Urinary bladder (tissue), 4 donors: ENCODE results near the gene RGS12. TPM values are rescaled to one million over a fixed set of nuclear protein-coding genes. Genes with fewer than 3 reads are reported as not detected.

Experiments
- DNase-seq: peaks from one replicate; pipeline ENCODE4 v3.0.0-alpha.2; 2015; ENCODE audit errors: extremely low spot score
- H3K27ac ChIP-seq: one replicate; pipeline ENCODE4 v1.5.1; 2013; ENCODE audit warnings: low read depth, mild to moderate bottlenecking, moderate library complexity
- H3K36me3 ChIP-seq: one replicate; pipeline ENCODE4 v1.6.1; 2013; ENCODE audit warnings: mild to moderate bottlenecking, moderate library complexity; ENCODE audit not compliant: insufficient read depth
- H3K4me1 ChIP-seq: one replicate; pipeline ENCODE4 v1.6.1; 2013; ENCODE audit warnings: mild to moderate bottlenecking, moderate library complexity; ENCODE audit not compliant: insufficient read depth
- H3K4me3 ChIP-seq: one replicate; pipeline ENCODE4 v1.5.1; 2013; ENCODE audit warnings: low read depth, low read length
- WGBS: extraction: QIAGEN DNeasy Blood & Tissue Kit; methylation state at CpG from one replicate; pipeline ENCODE4 v1.1.7; 2013; 5-methylcytosine and 5-hydroxymethylcytosine counted together
- polyA plus RNA-seq: library from polyadenylated mRNA; stranded (reverse); fragments of 200-250 nt; gene quantifications from one replicate; pipeline ENCODE4 v1.2.3, GENCODE V29; 2013
- total RNA-seq: library from RNA; depleted of rRNA; stranded (reverse); fragments of >200 nt; gene quantifications from one replicate; pipeline ENCODE4 v1.2.3, GENCODE V29; 2014
- donor health status: healthy with polysubstance abuse.
- donor health status: healthy.

Gene RGS12
- total and polyA plus RNA-seq, 2 donors = 28.4 to 51.6 TPM

DNA sequence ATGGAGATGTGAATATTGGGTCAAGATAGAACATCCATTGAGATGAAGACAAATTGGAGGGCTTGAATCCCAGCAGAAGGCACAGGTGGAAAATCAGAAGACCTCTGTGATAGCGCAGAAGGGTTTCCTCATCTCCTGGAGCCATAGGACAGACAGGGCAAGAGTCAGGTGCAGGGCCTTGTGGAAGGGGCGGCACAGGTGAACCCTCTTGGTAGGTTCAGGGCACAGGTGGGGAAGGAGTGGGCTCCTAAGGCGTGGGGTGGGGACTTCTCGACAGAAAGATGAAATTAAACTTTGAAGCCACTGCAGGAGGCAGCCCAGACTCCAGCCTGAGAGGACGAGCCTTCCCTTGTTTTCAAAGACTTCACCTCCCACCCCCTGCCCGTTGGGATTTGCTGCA is 9.3 kb upstream of the RGS12 start:
- WGBS = 83% methylated on average over 6 of the region's 6 CpGs
- Histone ChIP-seq H3K4me3 (no peak overlapping the region), H3K36me3 (no peaks in the 10 kb centered on the region), H3K27ac (no peak overlapping the region), H3K4me1 (no peaks in the 10 kb centered on the region)
- no peak for DNase-seq

DNA sequence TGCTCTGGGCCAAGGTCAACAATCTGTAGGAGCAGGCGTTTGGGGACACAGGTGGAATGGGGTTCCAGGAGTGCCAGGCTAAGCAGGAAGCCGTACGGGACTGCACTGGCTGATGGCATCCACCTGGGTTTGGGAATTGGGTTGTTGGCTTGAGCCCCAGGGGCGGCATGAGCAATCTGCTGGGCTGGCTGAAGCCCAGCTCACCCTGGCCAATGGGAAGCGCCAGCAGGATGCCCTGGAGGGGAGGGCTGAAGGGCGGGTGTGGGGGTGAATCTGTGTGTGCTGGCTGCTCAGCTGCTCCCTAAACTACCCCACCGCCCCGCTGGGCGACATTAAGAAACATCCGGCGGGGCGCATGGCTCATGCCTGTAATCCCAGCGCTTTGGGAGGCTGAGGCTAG is 8.9 kb upstream of the RGS12 start:
- WGBS = 78% methylated on average over 13 of the region's 13 CpGs
- DNase-seq = no peak
- H3K4me1 ChIP-seq = no peaks in the 10 kb centered on the region
- no peak overlapping the region for H3K4me3 ChIP-seq
- H3K36me3 ChIP-seq = no peaks in the 10 kb centered on the region
- no peak overlapping the region for H3K27ac ChIP-seq

DNA sequence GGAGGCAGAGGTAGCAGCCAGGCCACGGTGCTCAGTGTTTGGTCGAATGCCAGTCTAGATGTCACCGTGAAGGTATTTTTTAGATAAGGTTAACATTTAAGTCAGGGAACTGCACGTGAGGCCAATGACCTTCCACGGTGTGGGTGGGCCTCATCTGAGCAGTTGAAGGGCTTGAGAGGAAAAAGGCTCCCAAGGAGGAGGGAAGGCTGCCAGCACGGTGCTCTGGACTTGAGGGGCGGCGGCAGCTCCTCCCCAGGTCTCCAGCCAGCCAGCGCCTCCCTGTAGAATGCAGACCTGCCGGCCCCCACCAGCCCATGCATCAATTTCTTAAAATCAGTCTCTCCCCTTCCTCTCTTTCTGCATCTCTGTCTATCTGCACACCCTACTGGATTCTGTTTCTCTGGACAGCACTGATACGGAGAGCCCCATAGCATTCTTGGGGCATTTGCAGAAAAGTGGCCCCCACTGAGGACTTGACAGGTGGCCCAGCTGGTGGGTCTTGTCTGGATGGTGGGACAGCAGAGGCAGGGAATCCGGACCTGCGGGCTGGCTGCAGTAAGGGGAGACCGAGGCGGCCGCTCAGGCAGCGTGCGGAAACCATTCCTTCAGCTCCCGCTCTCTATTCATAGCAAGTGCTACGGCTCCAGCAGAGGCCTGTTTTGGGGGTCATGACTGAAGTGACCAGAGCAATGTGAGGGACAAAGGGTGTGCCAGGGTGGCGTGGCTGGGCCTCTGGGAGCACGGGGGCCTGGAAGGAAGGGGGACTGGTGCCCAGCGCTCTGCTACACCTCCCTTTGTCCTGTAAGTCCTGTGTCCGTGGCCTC is 7.9 kb upstream of the RGS12 start:
- no peak overlapping the region for H3K27ac ChIP-seq
- no peak for DNase-seq
- no peak overlapping the region for H3K4me3 ChIP-seq
- WGBS = 82% methylated on average over 24 of the region's 24 CpGs
- no peaks in the 10 kb centered on the region for H3K4me1 ChIP-seq
- no peaks in the 10 kb centered on the region for H3K36me3 ChIP-seq

DNA sequence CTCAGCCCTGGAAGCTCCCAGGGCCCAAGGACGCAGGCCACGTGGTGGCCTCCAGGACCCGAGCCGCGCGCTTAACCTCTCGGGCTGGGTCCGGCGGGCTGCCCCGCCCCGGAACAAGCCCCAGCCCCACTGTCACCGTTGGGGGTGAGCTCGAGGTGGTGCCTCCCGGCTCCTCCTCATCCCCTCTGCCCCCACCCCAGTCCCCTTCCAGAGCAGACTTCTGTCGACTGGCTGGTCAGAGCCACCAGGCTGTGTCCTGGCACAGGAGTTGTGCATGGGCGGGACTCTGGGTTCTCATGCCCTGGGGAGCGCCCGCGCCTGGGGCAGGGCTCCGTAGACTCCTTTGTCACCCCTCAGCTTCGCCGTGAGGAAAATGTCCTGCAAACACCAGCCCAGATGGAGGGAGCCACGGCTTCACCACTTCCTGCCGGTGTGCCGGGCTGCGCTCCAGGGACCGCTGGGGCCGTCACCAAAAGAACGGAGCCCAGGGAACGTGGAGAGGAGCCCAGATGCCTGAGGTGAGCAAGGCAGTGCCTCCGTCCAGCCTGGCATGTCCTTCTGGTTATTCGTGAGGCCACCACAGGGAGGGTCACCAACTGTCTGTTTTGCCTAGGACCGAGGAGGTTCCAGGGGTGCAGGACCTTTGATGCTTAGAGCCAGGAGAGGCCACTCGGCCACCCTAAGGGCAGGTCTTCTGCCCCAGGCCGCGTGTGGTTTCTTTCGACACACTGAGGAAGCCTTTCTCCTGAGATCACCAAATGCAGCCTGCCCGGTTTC is 7.1 kb upstream of the RGS12 start:
- no peak for DNase-seq
- Histone ChIP-seq H3K27ac (no peak overlapping the region), H3K4me1 (no peaks in the 10 kb centered on the region), H3K4me3 (no peak overlapping the region), H3K36me3 (no peaks in the 10 kb centered on the region)
- WGBS = 73% methylated on average over 38 of the region's 38 CpGs

DNA sequence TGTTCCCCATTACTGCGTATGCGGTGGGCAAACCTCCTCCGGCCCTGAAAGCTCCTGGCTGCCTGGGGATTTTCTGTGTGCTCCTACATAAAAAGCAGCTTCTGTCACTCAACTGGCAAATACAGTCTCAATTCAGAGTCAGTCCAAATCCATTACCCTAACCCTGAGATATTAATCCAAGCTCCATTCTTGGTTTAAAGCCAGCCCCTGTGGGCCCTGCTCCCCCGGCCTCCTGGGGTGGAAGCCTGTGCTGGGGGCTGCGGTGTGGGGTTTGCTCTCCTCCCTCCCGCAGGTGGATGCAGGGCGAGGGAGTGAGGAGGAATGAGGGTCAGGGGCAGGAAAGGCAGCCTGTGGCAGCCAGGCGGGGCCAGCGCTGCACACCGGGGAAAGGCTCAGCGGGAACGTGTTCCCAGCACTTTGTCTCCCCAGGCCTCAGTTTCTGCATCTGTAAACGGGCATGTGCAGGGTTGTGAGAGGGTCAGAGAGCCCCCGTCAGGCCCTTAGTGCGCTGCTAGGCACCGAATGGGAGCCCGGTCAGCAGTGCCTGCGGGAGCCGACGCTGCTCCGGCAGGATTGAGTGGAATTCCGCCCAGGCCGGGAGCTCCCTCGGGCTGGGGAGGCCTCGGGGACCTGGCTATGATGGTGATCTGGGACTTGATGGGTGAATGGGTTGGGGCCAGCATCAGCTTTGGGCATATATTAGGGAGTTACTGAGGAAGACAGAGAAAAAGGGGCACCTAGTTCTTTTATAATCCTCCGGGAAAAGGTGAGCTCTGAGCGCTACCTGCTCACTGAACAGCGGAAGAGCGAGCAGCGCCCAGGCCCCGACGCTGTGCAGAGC is 6.3 kb upstream of the RGS12 start:
- no peak overlapping the region for H3K4me3 ChIP-seq
- 72% methylated on average over 32 of the region's 32 CpGs for WGBS
- no peak overlapping the region for H3K27ac ChIP-seq

DNA sequence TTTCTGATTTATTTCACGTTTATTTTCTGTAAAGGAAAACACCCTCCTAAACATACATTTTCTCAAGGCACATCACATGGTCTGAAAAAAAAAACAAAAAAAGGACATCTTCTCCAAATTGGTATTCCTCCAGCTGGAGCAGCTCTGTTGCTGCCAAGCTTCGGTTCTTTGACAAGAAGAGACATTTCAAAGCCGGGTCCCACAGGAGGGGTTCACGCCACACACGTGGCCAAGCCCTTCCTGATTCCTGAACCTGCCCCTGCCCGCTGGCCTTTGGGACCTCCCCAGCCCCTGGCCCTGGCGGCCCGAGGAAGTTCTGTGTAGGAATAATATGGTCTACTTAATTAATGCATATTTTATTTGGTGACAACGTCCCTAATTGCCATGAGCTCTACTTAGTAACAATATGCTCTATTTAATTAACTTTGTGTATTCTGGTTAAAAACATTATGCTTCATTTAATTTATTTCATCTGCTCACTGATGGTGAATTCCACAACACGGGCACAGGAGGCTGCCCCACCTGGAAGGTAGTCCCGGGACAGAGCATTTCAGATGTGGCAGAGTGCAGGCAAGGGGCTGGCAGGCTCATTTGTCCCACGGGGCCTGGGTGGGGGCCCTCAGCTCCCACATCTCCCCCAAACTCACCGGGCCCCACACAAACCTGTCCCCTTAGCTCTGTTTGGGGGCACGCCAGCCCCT is 5.4 kb upstream of the RGS12 start:
- Histone ChIP-seq H3K4me3 (no peak overlapping the region), H3K4me1 (peaks cover 1% of the 10 kb centered on the region), H3K36me3 (no peaks in the 10 kb centered on the region), H3K27ac (no peak overlapping the region)
- 47% methylated on average over 14 of the region's 14 CpGs for WGBS
- DNase-seq = no peak

More for the DNA sequence above, 6.3 kb upstream of the RGS12 start:
- Histone ChIP-seq H3K36me3 (no peaks in the 10 kb centered on the region), H3K4me1 (peaks cover 1% of the 10 kb centered on the region)
- no peak for DNase-seq

DNA sequence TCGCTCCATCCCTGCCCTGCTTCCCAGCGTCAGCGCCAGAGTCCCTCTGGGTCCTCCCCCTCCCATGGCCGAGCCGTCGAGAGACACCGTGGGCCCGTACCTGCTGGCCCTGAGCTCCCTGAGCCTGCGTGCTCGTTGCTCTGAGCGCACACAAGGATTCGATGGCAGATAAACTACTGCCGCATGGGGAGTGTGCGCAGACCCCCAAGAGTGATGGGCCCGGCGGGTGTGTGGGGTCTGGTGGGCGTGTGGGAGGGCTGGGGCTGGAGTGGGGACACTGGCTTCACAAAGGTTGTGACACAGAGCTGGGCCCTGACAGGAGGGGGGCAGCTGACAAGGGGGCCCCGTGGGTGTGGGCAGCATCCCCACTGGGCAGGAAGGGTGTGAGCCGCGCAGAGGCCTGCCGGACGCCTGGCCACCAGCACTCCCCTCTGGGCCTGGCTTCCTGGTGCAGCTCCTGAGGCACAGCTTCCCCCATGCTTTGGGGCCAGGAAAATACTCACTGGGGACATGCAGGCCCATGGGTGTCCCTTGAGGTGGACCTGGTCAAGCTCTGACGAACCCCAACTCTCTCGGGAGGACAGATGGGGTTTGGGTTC is 4.8 kb upstream of the RGS12 start:
- no peak overlapping the region for H3K27ac ChIP-seq
- WGBS = 70% methylated on average over 24 of the region's 24 CpGs
- no peak for DNase-seq
- peaks cover 1% of the 10 kb centered on the region for H3K4me1 ChIP-seq
- no peak overlapping the region for H3K4me3 ChIP-seq
- H3K36me3 ChIP-seq = no peaks in the 10 kb centered on the region

DNA sequence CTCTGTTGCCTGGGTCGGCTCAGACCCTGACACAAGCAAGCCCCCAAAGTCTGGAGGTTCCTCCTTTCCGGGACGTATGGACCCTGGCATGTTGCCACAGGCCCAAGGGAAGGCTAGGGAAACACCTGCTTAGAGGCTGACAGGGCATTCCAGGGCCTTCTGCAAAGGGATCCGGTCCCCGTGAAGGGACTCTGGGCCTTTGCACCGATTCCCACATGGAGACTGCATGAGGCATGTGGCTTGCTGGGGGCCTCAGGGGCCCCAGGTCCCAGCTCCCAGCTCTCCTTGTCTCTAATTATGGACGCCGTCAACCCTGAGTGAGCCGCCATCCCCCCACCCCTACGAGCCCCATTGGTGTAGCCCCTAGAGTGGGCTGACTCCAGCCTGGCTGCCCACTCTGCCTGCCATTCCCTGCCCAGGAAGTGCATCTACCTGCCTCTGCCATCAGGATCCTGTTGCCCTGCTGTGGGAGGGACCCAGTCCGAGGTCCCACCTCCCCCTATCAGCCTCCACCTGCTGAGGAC is 4.2 kb upstream of the RGS12 start:
- Histone ChIP-seq H3K4me1 (peaks cover 1% of the 10 kb centered on the region), H3K27ac (no peak overlapping the region), H3K4me3 (no peak overlapping the region), H3K36me3 (no peaks in the 10 kb centered on the region)
- DNase-seq = no peak
- 67% methylated on average over 11 of the region's 11 CpGs for WGBS

DNA sequence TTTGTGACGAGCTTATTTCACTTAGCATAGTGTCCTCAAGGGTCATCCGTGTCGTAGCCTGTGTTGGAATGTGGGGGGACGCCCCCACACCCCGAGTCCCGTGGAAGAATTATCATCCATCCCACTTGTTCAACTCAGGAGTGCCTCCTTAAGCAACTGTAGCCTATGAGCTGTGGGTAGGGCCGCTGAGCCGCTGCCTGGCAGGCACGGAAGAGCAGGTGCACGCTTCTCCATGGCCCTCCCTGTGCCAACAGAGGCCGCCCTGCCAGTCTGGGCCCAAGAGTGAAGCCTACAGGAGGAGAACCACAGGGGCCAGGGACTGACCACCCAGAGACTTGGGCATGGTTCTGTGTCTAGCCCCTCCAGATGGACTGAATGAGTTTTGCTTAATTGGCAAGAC is 2.3 kb upstream of the RGS12 start:
- Histone ChIP-seq H3K4me3 (no peak overlapping the region), H3K36me3 (no peaks in the 10 kb centered on the region), H3K27ac (no peak overlapping the region), H3K4me1 (peaks cover 1% of the 10 kb centered on the region)
- WGBS = 94% methylated on average over 11 of the region's 11 CpGs
- no peak for DNase-seq

DNA sequence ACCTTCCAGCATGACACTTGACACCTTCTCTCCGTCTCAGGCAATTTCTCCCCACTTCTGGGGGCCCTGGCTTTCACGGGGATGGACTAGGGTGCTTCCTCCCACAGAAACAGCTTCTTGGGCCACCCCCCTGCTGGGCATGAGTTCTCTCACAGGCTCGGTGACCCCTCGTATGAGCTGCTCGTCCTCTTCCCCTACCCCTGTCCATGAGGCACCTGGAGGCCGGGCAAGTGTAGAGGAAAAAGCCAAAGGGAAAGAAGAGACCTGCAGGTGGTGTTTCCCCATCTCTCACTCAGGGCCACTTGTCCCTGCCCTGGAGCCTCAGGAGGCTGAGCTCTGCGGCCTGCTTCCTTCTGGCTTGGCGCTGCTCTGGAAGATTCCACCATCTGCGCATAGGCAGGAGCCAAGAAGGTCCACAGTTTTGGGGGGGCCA is 1.9 kb upstream of the RGS12 start:
- H3K4me3 ChIP-seq = no peak overlapping the region
- H3K27ac ChIP-seq = no peak overlapping the region
- WGBS = 88% methylated on average over 9 of the region's 9 CpGs
- H3K4me1 ChIP-seq = peaks cover 1% of the 10 kb centered on the region
- no peak for DNase-seq
- H3K36me3 ChIP-seq = no peaks in the 10 kb centered on the region

DNA sequence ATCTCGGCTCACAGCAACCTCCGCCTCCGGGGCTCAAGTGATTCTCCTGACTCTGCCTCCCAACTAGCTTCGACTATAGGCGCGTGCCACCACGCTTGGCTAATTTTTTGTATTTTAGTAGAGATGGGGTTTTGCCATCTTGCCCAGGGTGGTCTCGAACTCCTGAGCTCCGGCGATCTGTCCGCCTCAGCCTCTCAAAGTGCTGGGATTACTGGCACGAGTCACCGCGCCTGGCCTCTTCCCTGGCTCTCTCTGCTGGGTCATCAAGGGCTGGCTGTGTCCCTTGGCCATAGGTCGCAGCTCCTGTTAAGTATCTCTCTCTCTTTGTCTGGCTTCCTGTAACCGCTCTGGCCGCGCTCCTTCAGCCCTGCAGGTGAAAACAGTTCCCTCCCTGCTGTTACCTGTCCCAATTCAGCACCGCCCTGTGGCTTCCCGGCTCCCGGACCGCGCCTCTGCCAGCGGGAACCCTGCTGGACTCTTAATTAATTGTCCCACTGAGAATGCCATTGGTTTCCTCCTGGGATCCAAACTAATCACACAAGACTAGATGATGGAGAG is 1.3 kb upstream of the RGS12 start:
- no peak for DNase-seq
- H3K4me1 ChIP-seq = peaks cover 1% of the 10 kb centered on the region
- WGBS = 40% methylated on average over 24 of the region's 24 CpGs

DNA sequence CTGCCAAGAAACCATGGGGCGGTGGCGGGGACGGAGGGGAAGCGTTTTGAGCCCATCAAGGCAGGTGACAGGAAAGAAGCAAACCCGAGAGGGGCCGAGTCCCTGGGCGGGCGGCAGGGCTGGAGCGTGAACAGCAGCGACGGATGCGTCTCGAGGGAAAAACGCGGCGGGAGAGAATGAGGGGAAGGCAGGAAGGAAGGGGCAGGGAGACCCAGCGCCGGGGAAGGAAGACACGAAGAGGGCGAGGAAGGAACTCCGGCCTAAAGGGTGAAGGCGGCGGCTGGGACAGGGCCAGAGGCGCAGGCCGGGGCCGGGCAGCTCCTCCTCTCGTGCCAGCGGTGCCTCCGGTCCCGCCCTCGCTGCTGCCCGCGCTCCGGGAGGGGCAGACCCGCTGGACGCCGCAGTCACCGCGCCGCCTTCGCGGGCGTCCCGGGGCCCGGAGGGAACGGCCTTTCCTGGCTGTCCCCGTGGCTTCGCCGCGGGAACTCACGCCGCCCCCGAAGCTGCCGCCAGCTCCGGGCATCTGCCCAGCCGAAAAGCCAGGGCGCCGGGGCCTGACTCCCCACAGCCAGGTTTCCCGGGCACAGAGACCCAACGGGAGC is 751 bp upstream of the RGS12 start:
- H3K4me1 ChIP-seq = peaks cover 1% of the 10 kb centered on the region
- H3K4me3 ChIP-seq = peak overlapping the region; percentile 69
- no peak for DNase-seq
- H3K27ac ChIP-seq = peak overlapping the region; percentile 90
- under 1% methylated on average over 60 of the region's 60 CpGs for WGBS
- no peaks in the 10 kb centered on the region for H3K36me3 ChIP-seq

More for the DNA sequence above, 1.3 kb upstream of the RGS12 start:
- Histone ChIP-seq H3K36me3 (no peaks in the 10 kb centered on the region), H3K4me3 (peak overlapping the region; percentile 69), H3K27ac (no peak overlapping the region)
